NB4 (cell line): ENCODE measurements around the gene INHBE.

Experiments used
- DNase-seq: peaks from one replicate; pipeline ENCODE4 v3.0.0; 2010; ENCODE audit warnings: low read depth
- H3K4me3 ChIP-seq: one replicate; pipeline ENCODE4 v1.5.1; 2011; ENCODE audit warnings: mild to moderate bottlenecking, low read depth, low read length, moderate library complexity
- CTCF ChIP-seq: IDR thresholded peaks from one replicate; pipeline ENCODE4 v1.5.1; 2012; ENCODE audit warnings: low read depth, low read length
- MAX ChIP-seq: IDR thresholded peaks from 2 replicates; pipeline ENCODE4 v1.6.1; 2011; ENCODE audit warnings: low read depth, low read length
- MYC ChIP-seq: IDR thresholded peaks from 2 replicates; pipeline ENCODE4 v1.6.1; 2011; ENCODE audit warnings: low read depth, low read length
- POLR2A ChIP-seq: IDR thresholded peaks from 2 replicates; pipeline ENCODE4 v1.6.1; 2011; ENCODE audit warnings: mild to moderate bottlenecking; ENCODE audit not compliant: insufficient read length; ENCODE audit errors: extremely low read depth

Gene INHBE

DNA sequence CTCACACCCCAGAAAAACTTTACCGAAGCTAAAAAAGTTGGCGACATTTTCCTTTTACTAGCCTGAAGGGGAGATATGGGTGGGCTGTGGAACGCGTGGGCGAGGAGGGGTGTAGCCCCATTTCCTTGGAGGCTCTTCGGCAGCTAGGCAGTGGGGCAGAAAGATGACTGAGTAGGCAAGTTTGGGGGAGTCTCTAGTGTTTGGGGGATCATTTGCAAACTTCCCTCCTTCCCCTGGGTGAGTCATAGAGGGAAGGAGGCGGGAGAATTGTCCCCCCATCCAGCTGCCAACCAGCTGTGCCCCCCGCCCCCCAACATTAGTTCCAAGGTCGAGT lies 6.8 kb downstream of the INHBE start:
- TF ChIP-seq POLR2A (no peak), CTCF (no peak), MYC (no peak), MAX (no peak)
- H3K4me3 ChIP-seq = peak overlapping the region; percentile 44
- peak; percentile 30 for DNase-seq

GRCh38 chr12:57462251-57462911 lies 7.3 kb downstream of the INHBE start:
- H3K4me3 ChIP-seq = peak overlapping the region; percentile 49
- peak; percentile 93 for DNase-seq

DNA sequence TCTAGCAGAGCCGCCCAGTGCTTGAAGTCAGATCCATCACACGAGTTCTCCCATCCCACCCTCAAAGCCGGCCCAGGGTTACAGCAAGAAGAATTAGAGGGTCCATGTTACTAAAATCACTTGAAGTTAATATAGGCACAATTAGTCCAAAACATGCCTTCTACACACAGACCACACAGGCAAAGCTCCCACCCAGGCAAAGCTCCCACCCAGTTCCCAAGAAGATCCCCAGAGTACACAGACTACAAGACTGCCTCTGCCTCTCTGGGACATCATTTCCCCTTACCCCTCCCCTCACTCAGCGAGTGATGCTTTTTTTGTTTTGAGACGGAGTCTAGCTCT lies 7.8 kb downstream of the INHBE start:
- no peak overlapping the region for H3K4me3 ChIP-seq
- TF ChIP-seq MYC (no peak), POLR2A (no peak), MAX (no peak), CTCF (no peak)
- no peak for DNase-seq

More at GRCh38 chr12:57462251-57462911, 7.3 kb downstream of the INHBE start:
- TF ChIP-seq CTCF = peak; percentile 94
- TF ChIP-seq POLR2A = no peak
- TF ChIP-seq MYC = peak; percentile 72
- TF ChIP-seq MAX = peak; percentile 71

GRCh38 chr12:57464569-57464968 lies 9.5 kb downstream of the INHBE start:
- no peak for DNase-seq
- TF ChIP-seq MAX (no peak), POLR2A (no peak), MYC (no peak), CTCF (no peak)
- no peak overlapping the region for H3K4me3 ChIP-seq

GRCh38 chr12:57465030-57465746 lies 10.1 kb downstream of the INHBE start:
- no peak overlapping the region for H3K4me3 ChIP-seq
- DNase-seq = no peak
- TF ChIP-seq MYC (no peak), CTCF (no peak), MAX (no peak), POLR2A (no peak)
